Natural killer cell (primary cell): ENCODE results near the gene ADCYAP1. TPM values are rescaled to one million over a fixed set of nuclear protein-coding genes. Genes with fewer than 3 reads are reported as not detected.

Experiments
- ATAC-seq, 3 donors: fragments of 150-1000 bp in 2 of 3; fragments of 200-7000 bp in 1 of 3; cut with Tn5 transposase; 1 replicate in 1 of 3; 2 replicates in 2 of 3; pipeline ENCODE4 v1.10.0; 2021; ENCODE audit warnings: mild to moderate bottlenecking in 2 of 3, moderate library complexity in 2 of 3
- DNase-seq, 2 donors: peaks; one replicate each; pipeline versions ENCODE4 v3.0.0 to v3.0.0-alpha.2; 2013 to 2021; ENCODE audit warnings: mixed read lengths in 1 of 2
- H3K27ac ChIP-seq: one replicate; pipeline ENCODE4 v1.5.1; 2013; ENCODE audit warnings: mild to moderate bottlenecking, low read length
- H3K27me3 ChIP-seq: one replicate; pipeline ENCODE4 v1.6.1; 2013; ENCODE audit warnings: low read length; ENCODE audit not compliant: control insufficient read depth, insufficient read depth
- H3K36me3 ChIP-seq: one replicate; pipeline ENCODE4 v1.6.1; 2013; ENCODE audit warnings: low read length; ENCODE audit not compliant: control insufficient read depth, insufficient read depth
- H3K4me1 ChIP-seq: one replicate; pipeline ENCODE4 v1.6.1; 2013; ENCODE audit warnings: low read length; ENCODE audit not compliant: control insufficient read depth, insufficient read depth
- H3K4me3 ChIP-seq: one replicate; pipeline ENCODE4 v1.5.1; 2013; ENCODE audit warnings: low read length
- H3K9me3 ChIP-seq: one replicate; pipeline ENCODE4 v1.6.1; 2013; ENCODE audit warnings: low read length; ENCODE audit not compliant: control insufficient read depth, insufficient read depth
- H3K27ac Mint-ChIP-seq, 2 donors: one replicate each; pipeline ENCODE4 v1.8.0; 2022; ENCODE audit warnings: mild to moderate bottlenecking in 2 of 2, mixed read lengths in 2 of 2, moderate library complexity in 1 of 2
- H3K27me3 Mint-ChIP-seq, 2 donors: one replicate each; pipeline ENCODE4 v1.8.0; 2022; ENCODE audit warnings: low read depth in 2 of 2, mixed read lengths in 2 of 2
- H3K36me3 Mint-ChIP-seq: one replicate; pipeline ENCODE4 v1.8.0; 2022; ENCODE audit warnings: mixed read lengths
- H3K4me1 Mint-ChIP-seq, 2 donors: one replicate each; pipeline ENCODE4 v1.8.0; 2022; ENCODE audit warnings: mixed read lengths in 2 of 2
- H3K4me3 Mint-ChIP-seq: one replicate; pipeline ENCODE4 v1.8.0; 2022; ENCODE audit warnings: mild to moderate bottlenecking, moderate library complexity, mixed read lengths
- H3K9me3 Mint-ChIP-seq, 2 donors: one replicate each; pipeline ENCODE4 v1.8.0; 2022; ENCODE audit warnings: mixed read lengths in 2 of 2
- CTCF ChIP-seq: fragments of 200-600 bp; IDR thresholded peaks from one replicate; pipeline ENCODE4 v1.8.0; 2022; ENCODE audit warnings: antibody characterized with exemption
- WGBS: methylation state at CpG from one replicate; pipeline ENCODE4 v1.1.7; 2013; ENCODE audit warnings: missing lambda C conversion rate; ENCODE audit not compliant: insufficient coverage; 5-methylcytosine and 5-hydroxymethylcytosine counted together
- intact Hi-C: fragments of 100-400 bp; cut with micrococcal nuclease; formaldehyde crosslinking; loops from one replicate; pipeline ENCODE4 v1.14.2; 2022
- total RNA-seq, 4 donors: library from RNA; stranded (reverse); fragments of 120-200 nt in 1 of 4; gene quantifications; one replicate each; pipeline versions ENCODE4 v1.2.3 to v1.2.4, GENCODE V29; 2013 to 2022

Gene ADCYAP1
- total RNA-seq: under 1 TPM in 1 of 3 donors, not detected in 2; 0.45 TPM
- not detected for total RNA-seq (2013)

- no peaks in the 10 kb centered on the region for H3K9me3 Mint-ChIP-seq
- no peak within 1 kb of the TSS for H3K4me3 ChIP-seq
- no peaks in the 10 kb centered on the region for H3K36me3 ChIP-seq
- peaks cover 66 to 81% of the 10 kb centered on the region in 2 donors for H3K27me3 Mint-ChIP-seq
- intact Hi-C loops: no loop called here
- WGBS: 10% methylated on average over 51 of the region's 51 CpGs
- ATAC-seq: no peak
- TF ChIP-seq CTCF: no peak
- peak within 1 kb of the TSS; percentile 38 for H3K4me3 Mint-ChIP-seq
- H3K27ac ChIP-seq: no peak within 1 kb of the TSS
- H3K4me1 Mint-ChIP-seq: peaks cover 18 to 23% of the 10 kb centered on the region in 2 donors
- no peaks in the 10 kb centered on the region for H3K9me3 ChIP-seq
- H3K36me3 Mint-ChIP-seq: peaks cover 9% of the 10 kb centered on the region
- H3K27ac Mint-ChIP-seq: no peak within 1 kb of the TSS
- H3K27me3 ChIP-seq: peaks cover 64% of the 10 kb centered on the region
- no peak for DNase-seq
- H3K4me1 ChIP-seq: peaks cover 32% of the 10 kb centered on the region
These were observed at the start of gene ADCYAP1 for GRCh38 chr18:904218-905090. ADCYAP1 (plus strand) TSS chr18:904871; CDS start chr18:905387, 516 bp downstream.

GRCh38 chr18:857986-858385, 46.7 kb upstream of the ADCYAP1 start:
- Histone ChIP-seq H3K9me3 (no peaks in the 10 kb centered on the region), H3K4me3 (no peak overlapping the region), H3K4me1 (no peaks in the 10 kb centered on the region), H3K36me3 (no peaks in the 10 kb centered on the region), H3K27me3 (no peaks in the 10 kb centered on the region), H3K27ac (no peak overlapping the region)
- peaks cover 8 to 12% of the 10 kb centered on the region in 2 donors for H3K27me3 Mint-ChIP-seq
- TF ChIP-seq CTCF: no peak
- H3K9me3 Mint-ChIP-seq: no peaks in the 10 kb centered on the region
- H3K36me3 Mint-ChIP-seq: no peaks in the 10 kb centered on the region
- no peak overlapping the region for H3K4me3 Mint-ChIP-seq
- 64% methylated on average over 2 of the region's 2 CpGs for WGBS
- no peak for ATAC-seq
- H3K27ac Mint-ChIP-seq: no peak overlapping the region
- H3K4me1 Mint-ChIP-seq: no peaks in the 10 kb centered on the region
- intact Hi-C loops: no loop called here
- DNase-seq: no peak

DNA sequence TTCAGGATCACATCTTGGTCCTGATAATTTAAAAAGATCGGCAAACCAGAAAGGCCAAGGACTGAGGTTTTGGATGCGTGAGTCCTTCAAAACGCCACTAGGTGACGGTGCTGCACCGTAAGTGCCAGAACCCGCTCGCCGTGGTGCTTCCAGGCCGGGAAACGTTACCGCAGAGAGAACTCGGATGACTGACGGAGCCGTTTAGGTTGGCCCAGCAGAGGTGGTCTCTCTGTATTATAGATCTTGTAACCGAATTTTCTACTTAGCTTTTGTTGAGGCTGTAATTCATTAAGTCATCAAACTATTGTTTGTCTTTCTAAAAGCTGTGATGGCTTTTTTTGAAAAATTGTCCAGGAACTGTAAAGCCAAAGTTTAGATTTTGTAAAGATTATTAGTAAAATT, 39.8 kb upstream of the ADCYAP1 start:
- Histone ChIP-seq H3K4me1 (no peaks in the 10 kb centered on the region), H3K36me3 (no peaks in the 10 kb centered on the region), H3K4me3 (no peak overlapping the region), H3K27ac (no peak overlapping the region), H3K27me3 (no peaks in the 10 kb centered on the region), H3K9me3 (no peaks in the 10 kb centered on the region)
- no peak overlapping the region for H3K27ac Mint-ChIP-seq
- H3K27me3 Mint-ChIP-seq: peaks cover 8 to 27% of the 10 kb centered on the region in 2 donors
- no peaks in the 10 kb centered on the region for H3K4me1 Mint-ChIP-seq
- peak; percentile 97 for TF ChIP-seq CTCF
- H3K4me3 Mint-ChIP-seq: no peak overlapping the region
- intact Hi-C loops: loop anchor here (1.0 to 2.0 kb wide), 2 partner anchors 96 to 1678 kb away; no protein-coding TSS in a partner anchor
- peak; percentile 44 to 81 for DNase-seq
- WGBS: 2% methylated on average over 14 of the region's 15 CpGs
- no peaks in the 10 kb centered on the region for H3K36me3 Mint-ChIP-seq
- peak; percentile 74 to 92 (median 90) for ATAC-seq
- H3K9me3 Mint-ChIP-seq: no peaks in the 10 kb centered on the region
